Eye (tissue), 1 donor: ENCODE results near the gene CMIP.
A peak's percentile ranks its signal among the peaks of the same experiment; 100 is the strongest.
"Not testable (repeated sequence)": the region's sequence is repeated elsewhere in the genome, so short reads cannot be mapped to it uniquely, and the experiment has no call there.

Source experiments
- DNase-seq: peaks from one replicate; pipeline ENCODE4 v3.0.0-alpha.2; 2015

CMIP gene

GRCh38 chr16:81444448-81445121, at the start of gene CMIP:
Gene CMIP (plus strand): TSS chr16:81444808.
- peak; percentile 88 for DNase-seq

DNA sequence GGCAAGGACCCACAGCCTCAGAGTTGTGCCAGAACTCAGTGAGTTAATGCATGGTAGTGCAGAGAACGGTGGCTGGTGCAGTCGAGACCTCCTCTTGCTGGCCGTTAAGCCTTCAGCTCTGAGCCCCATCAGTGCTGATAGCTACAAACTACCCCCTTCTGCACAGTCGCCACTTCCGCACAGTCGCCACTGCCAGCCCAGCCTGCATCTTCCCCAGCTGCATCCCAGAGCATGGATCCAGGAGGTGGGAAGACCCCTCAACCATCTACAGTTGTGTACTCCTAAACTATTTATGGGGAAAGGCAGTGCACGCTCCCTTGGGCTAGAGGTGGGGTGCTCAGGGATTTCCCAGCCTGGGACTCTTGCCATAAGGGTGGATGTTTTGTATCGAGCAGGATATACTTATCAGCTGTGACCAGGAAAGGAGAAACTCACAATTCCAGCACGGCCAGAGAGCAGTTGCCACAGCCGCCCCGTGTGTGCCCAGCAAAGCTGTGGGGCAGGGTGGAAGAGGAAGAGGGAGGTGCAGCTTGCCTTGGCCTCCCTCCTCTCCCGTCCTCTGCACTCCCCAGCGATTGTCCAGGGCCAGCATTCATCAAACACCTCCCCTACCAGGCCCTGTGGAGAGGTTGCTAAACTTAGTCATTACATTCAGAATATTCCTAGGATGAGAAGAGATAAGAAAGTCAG, 49.5 kb upstream of the CMIP start:
- no peak for DNase-seq

GRCh38 chr16:81397058-81397878, 47.3 kb upstream of the CMIP start:
- no peak for DNase-seq

DNA sequence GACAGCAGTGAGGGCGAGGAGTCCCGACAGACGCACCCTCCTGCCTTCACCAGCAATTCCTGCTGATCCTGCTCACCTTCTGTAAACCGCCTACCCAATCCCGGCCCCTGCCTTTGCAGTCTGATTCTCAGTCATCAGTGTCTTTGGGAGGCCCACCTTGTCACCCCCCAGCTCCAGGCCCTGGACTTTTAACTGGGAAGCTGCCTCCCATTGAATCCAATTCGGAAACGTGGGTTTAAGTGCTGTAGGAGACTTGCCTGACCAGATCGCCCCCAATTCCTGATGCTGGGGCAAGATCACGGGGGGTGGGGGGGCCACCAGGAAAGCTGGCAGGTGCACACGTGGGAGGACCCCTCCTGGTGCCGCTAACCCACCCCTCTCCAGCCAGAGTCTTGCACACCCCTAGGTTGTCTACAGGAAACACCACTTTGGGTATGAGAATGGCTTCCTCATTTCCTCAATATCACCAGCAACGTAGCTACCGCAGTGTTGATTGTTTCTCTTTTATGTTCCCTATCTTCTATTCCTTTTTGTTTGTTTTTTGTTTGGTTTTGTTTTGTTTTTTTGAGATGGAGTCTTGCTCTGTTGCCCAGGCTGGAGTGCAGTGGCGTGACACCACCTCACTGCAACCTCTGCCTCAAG, 46.6 kb upstream of the CMIP start:
- no peak for DNase-seq

DNA sequence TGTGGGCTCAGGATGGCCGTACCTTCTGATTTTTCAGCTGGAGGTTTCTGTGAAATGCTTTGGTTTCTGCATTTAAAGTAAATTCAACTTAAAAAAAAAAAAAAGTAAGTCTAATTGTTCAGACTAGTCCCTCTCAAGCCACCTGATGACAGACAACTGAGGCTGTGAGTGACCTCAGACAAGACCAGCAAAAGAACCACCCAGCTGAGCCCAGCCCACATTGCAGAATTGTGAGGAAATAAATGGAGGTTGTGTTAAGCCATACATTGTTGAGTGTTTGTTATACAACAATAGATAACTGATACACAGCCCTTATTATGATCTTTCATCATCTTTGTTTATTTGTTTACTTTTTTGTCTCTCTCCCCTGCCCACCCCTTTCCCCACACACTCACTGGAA, 44.7 kb upstream of the CMIP start:
- DNase-seq = no peak

GRCh38 chr16:81401035-81401950, 43.3 kb upstream of the CMIP start:
- DNase-seq = peak; percentile 42

DNA sequence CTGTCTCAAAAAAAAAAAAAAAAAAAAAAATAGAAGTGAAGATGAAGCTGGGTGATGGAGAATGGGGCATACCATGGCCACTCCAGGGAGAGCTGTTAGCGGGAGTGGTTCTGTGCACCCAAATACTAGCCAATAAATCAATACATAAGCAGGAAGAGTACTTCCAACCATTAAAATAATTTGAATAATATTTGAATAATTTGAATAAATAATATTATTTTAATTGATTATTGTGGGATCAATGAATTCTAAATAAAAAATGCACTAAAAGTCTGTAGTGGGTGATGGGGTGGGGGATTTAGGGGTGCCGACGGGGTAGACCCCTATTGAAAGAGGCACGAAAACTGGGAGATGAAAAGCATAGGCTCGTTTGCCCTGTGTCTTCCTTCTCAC, 41.4 kb upstream of the CMIP start:
- no peak for DNase-seq

DNA sequence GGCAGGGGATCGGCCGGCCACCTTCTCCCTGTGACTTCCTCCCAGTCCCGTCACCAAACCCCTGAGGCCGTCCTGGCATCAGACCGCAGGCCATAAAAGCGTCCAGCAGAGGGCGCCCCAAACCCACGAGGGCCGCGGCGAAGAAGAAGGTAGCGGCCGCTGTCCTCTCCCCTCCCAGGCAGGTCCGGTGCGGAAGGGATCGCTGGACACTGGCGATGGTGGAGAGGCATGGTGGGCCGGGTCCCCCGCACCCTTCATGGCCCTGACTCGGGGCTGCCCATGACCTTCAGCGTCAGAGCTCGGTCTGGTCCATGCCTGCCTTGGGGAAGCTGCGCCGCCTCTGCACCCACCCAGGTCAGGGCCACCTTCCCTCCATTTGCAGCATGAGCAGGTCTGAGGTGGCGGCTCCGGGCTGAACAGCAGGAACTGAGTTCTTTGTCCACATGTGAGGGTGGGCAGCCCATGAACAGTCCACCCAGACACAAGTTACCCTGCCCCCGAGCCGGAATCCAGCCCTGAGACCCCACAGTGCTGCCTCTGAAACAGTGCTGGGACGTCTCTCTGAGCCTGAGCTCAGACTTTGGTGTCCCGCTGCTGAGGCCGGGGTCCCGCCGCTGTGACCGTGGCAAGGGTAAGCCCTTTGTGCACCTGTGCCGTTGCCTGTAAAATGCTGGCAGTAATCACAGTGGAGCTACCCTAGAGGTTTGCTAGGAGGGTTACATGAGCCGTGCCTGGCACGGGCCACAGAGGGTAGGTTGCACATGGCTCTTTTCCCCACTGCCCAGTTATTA, 40.8 kb upstream of the CMIP start:
- peak; percentile 94 for DNase-seq

DNA sequence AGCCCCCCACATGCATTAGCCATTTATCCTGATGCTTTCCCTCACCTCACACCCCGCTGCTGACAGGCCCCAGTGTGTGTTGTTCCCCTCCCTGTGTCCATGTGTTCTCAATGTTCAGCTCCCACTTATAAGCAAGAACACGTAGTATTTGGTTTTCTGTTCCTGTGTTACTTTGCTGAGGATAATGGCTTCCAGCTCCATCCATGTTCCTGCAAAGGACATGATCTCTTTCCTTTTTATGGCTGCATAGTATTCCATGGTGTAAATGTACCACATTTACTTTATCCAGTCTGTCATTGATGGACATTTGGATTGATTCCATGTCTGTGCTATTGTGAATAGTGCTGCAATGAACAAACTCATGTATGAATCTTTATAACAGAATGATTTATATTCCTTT, 39.6 kb upstream of the CMIP start:
- DNase-seq = not testable (repeated sequence)

GRCh38 chr16:81405702-81406113, 38.9 kb upstream of the CMIP start:
- DNase-seq = no peak

- DNase-seq = no peak
These were observed 36.1 kb upstream of the CMIP start for GRCh38 chr16:81408409-81408950.

GRCh38 chr16:81409016-81409556, 35.5 kb upstream of the CMIP start:
- DNase-seq = no peak

DNA sequence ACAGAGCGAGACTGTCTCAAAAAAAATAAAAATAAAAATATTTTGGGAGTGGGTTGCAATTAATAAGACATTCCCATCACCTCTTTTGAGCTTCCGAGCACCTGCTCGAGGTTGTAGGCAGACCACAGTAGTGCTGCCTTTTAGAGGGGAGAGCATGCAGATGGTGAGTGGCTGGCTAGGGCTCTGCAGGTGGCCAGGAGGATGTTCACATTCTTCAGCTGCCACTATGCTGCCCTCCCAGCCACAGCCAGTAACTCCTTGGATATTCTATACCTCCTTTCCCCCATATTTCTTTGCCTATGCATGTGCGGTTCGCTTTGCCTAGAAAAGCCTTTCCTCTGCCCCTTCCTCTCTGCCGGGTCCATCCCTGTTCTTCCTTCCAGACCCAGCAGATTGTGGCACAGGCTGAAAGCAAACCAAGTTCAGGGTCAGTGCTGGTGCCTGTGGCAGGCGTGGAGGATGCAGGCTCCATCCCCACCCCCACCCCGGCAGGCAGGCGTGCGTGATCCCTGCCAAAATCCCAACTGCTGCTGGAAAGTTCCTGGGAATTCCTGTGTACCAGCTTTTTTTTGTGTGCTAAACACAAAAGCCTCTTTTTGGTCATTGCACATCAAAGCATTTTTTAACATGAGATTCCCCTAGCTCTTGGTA, 33.8 kb upstream of the CMIP start:
- DNase-seq = no peak

DNA sequence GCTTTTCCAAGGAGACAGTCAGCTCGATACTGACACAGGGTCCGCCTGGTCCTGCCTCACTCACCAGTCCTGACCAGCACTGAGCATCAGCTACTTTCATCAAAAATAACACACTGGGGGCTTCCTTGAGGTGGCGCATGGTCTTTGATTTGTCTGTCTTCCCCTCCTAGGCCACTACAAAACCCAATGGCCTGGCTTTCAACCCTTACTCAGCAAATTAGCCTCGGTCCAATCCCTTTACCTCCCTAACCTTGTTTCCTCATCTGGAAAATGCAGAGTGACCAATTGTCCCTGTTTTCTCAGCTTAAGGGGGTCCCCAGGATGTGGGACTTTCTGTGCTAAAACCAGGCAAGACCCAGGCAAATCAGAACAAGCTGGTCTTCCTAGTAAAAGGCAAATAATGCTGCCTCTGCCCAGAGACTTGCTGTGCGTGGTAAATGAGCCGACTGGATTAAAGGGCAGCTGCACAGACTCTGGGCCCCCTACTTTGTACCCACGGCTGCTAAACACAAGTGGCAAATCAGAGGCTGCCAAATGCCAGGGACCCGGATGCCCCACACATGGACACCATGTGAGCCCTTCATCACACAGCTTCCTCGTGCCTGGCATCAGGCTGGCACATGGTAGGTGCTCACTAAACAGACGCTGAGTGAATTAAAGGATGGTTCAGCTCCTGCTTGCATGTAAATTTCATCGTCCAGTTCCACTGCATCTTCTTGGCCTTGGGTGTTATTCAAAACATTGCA, 31.2 kb upstream of the CMIP start:
- no peak for DNase-seq

- peak; percentile 85 for DNase-seq
These were observed 28.9 kb upstream of the CMIP start for GRCh38 chr16:81415751-81416150.

DNA sequence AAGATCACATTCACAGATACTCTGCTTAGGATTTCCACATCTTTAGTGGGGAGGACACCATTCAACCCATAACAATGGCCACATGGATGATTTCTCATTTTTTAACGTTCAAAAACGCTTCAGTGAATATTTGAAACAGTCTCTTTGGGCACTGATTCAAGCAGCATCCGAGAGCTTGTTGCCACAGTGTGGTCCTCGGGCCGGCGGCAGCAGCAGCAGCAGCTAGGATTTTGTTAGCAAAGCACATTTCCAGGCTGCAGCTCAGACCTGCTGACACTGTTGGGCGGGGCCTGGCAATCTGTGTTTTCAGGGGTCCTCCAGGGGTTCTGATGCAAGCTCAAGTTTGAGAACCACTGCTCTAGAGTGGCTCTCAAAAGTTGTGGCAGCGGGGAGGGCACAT, 27.9 kb upstream of the CMIP start:
- DNase-seq = no peak

- DNase-seq = no peak
These were observed 27.4 kb upstream of the CMIP start for GRCh38 chr16:81417210-81417609.

GRCh38 chr16:81419806-81420205, 24.8 kb upstream of the CMIP start:
- DNase-seq = no peak

GRCh38 chr16:81421126-81421525, 23.5 kb upstream of the CMIP start:
- no peak for DNase-seq
